Measurements from ENCODE around the gene FOSL1. TPM values are rescaled to one million over a fixed set of nuclear protein-coding genes. Genes with fewer than 3 reads are reported as not detected.

Gene FOSL1
- total and polyA plus RNA-seq, 2 donors (not counting 3 experiments of a cell fraction or from before 2014, with no cell fraction given) = 18.1 to 53.8 TPM

GRCh38 chr11:65884716-65885092 lies 15.5 kb downstream of the FOSL1 start:
- peaks cover 4 to 30% of the 10 kb centered on the region in 2 experiments for H3K36me3 ChIP-seq (ENCODE audit: control insufficient read depth in 2 of 2, extremely low read depth in 1 of 2, insufficient read depth in 2 of 2, low read length in 2 of 2)
- H2AFZ ChIP-seq (ENCODE audit: low read depth, low read length) = no peak overlapping the region
- no peaks in the 10 kb centered on the region for H3K27me3 ChIP-seq (ENCODE audit: control insufficient read depth in 2 of 2, insufficient read depth in 2 of 2, low read length in 2 of 2)
- no peaks in the 10 kb centered on the region for H3K9me1 ChIP-seq (replicated peaks; ENCODE audit: control insufficient read depth, extremely low read depth, insufficient read depth, low read length)
- no peak overlapping the region for H3K27ac ChIP-seq (ENCODE audit: insufficient read depth, low read depth, low read length)
- H4K20me1 ChIP-seq (replicated peaks; ENCODE audit: control insufficient read depth, extremely low read depth, insufficient read depth, low read length) = no peaks in the 10 kb centered on the region
- FAIRE-seq (peak; percentile 82), DNase-seq (ENCODE audit: low read depth, low spot score) (peak; percentile 78)
- H3K4me1 ChIP-seq (ENCODE audit: control insufficient read depth, extremely low read depth, insufficient read depth, low read length) = peaks cover 23% of the 10 kb centered on the region
- H3K4me3 ChIP-seq (replicated peaks in 1 of 3; ENCODE audit: insufficient read depth in 1 of 3, low read depth in 1 of 3, low read length in 3 of 3) = no peak overlapping the region
- TF ChIP-seq, protein P1, sequence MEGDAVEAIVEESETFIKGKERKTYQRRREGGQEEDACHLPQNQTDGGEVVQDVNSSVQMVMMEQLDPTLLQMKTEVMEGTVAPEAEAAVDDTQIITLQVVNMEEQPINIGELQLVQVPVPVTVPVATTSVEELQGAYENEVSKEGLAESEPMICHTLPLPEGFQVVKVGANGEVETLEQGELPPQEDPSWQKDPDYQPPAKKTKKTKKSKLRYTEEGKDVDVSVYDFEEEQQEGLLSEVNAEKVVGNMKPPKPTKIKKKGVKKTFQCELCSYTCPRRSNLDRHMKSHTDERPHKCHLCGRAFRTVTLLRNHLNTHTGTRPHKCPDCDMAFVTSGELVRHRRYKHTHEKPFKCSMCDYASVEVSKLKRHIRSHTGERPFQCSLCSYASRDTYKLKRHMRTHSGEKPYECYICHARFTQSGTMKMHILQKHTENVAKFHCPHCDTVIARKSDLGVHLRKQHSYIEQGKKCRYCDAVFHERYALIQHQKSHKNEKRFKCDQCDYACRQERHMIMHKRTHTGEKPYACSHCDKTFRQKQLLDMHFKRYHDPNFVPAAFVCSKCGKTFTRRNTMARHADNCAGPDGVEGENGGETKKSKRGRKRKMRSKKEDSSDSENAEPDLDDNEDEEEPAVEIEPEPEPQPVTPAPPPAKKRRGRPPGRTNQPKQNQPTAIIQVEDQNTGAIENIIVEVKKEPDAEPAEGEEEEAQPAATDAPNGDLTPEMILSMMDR (IDR thresholded peaks at IDR 0.05; ENCODE audit: extremely low read depth in 1 of 2, insufficient read depth in 1 of 2, low read depth in 1 of 2, low read length in 2 of 2) = peak; percentile 99 to 100
- TF ChIP-seq EZH2 (IDR thresholded peaks at IDR 0.05; ENCODE audit: borderline replicate concordance, low read depth, low read length, severe bottlenecking) (no peak), POLR2AphosphoS5 (IDR thresholded peaks at IDR 0.05; ENCODE audit: insufficient read depth, low read depth, low read length) (peak; percentile 49)
- POLR2A ChIA-PET = interaction anchor here (1.1 to 1.9 kb wide), 3 partner anchors 14 to 26 kb away, joined by 3 to 17 read pairs (median 4); partner anchors contain the start of genes CFL1, FOSL1 and MUS81
- no peak overlapping the region for H3K9ac ChIP-seq (replicated peaks; ENCODE audit: extremely low read depth, insufficient read depth, low read length)
- no peak overlapping the region for H3K4me2 ChIP-seq (ENCODE audit: insufficient read depth, low read length)
- peaks cover 11% of the 10 kb centered on the region for H3K79me2 ChIP-seq (ENCODE audit: control insufficient read depth, insufficient read depth, low read length)
- CTCF ChIA-PET = interaction anchor here (0.5 to 3.4 kb wide), 51 partner anchors 8 to 344 kb away, joined by 3 to 115 read pairs (median 5); partner anchors contain the start of genes AP5B1, BANF1, CFL1 and EFEMP2
- intact Hi-C loops (cut with micrococcal nuclease) = loop anchor here (1.0 to 5.0 kb wide), 2 partner anchors 48 to 105 kb away; no protein-coding TSS in a partner anchor
- no TSS peak for BruUV-seq (replicated peaks)
- no peaks in the 10 kb centered on the region for H3K9me3 ChIP-seq (replicated peaks; ENCODE audit: control insufficient read depth, insufficient read depth, low read length)
- dilution Hi-C loops (cut with MboI; ENCODE audit: extremely low pct_ligation_motif_present, low sequenced_read_pairs) = no loop called here

Data from endothelial cell of umbilical vein (primary cell).